Activated T-cell treated with anti-CD3 and anti-CD28 coated beads, Interleukin-2, amount 50 U/mL, for 72 hours (primary cell): ENCODE results near the gene MAGOHB. TPM values are rescaled to one million over a fixed set of nuclear protein-coding genes. Genes with fewer than 3 reads are reported as not detected.

Experiments used
- ATAC-seq, 2 donors: fragments of 150-1000 bp; cut with Tn5 transposase; replicated peaks in 1 of 2; 2 replicates each; pipeline ENCODE4 v1.10.0; 2021; ENCODE audit warnings: moderate library complexity in 2 of 2, mild to moderate bottlenecking in 1 of 2
- DNase-seq, 2 donors: peaks; one replicate each; pipeline ENCODE4 v3.0.0; 2021 to 2022; ENCODE audit warnings: mixed read lengths in 1 of 2
- H3K27ac Mint-ChIP-seq: one replicate; pipeline ENCODE4 v1.8.0; 2022; ENCODE audit warnings: mild to moderate bottlenecking, moderate library complexity, mixed read lengths
- H3K27me3 Mint-ChIP-seq: one replicate; pipeline ENCODE4 v1.8.0; 2022; ENCODE audit warnings: low read depth, mixed read lengths
- H3K36me3 Mint-ChIP-seq, 2 donors: one replicate each; pipeline ENCODE4 v1.8.0; 2022; ENCODE audit warnings: mixed read lengths in 2 of 2, mild to moderate bottlenecking in 1 of 2; ENCODE audit not compliant: insufficient read depth in 2 of 2
- H3K4me1 Mint-ChIP-seq: one replicate; pipeline ENCODE4 v1.8.0; 2022; ENCODE audit warnings: low read depth, mixed read lengths
- H3K4me3 Mint-ChIP-seq, 2 donors: one replicate each; pipeline ENCODE4 v1.8.0; 2022; ENCODE audit warnings: mild to moderate bottlenecking in 2 of 2, mixed read lengths in 2 of 2, moderate library complexity in 2 of 2
- H3K9me3 Mint-ChIP-seq, 2 donors: one replicate each; pipeline ENCODE4 v1.8.0; 2022; ENCODE audit warnings: mixed read lengths in 2 of 2
- total RNA-seq, 2 donors: library from RNA; stranded (reverse); gene quantifications; one replicate each; pipeline ENCODE4 v1.2.3, GENCODE V29; 2022

The MAGOHB gene
- total RNA-seq, 2 donors from 2014 or later: 42.7 to 52.5 TPM

GRCh38 chr12:10562306-10562933, 51.0 kb downstream of the MAGOHB start:
- H3K9me3 Mint-ChIP-seq: no peaks in the 10 kb centered on the region
- DNase-seq: peak in 1 of 2 donors; percentile 33
- H3K4me1 Mint-ChIP-seq: peaks cover 30% of the 10 kb centered on the region
- peaks cover 9% of the 10 kb centered on the region for H3K27me3 Mint-ChIP-seq
- no peak for ATAC-seq
- H3K27ac Mint-ChIP-seq: no peak overlapping the region
- H3K4me3 Mint-ChIP-seq: no peak overlapping the region
- H3K36me3 Mint-ChIP-seq: peaks cover 2 to 10% of the 10 kb centered on the region in 2 donors

GRCh38 chr12:10559244-10559643, 54.2 kb downstream of the MAGOHB start:
- peak overlapping the region; percentile 88 for H3K27ac Mint-ChIP-seq
- H3K36me3 Mint-ChIP-seq: peaks cover 6 to 18% of the 10 kb centered on the region in 2 donors
- H3K4me1 Mint-ChIP-seq: peaks cover 35% of the 10 kb centered on the region
- ATAC-seq: peak; percentile 27 to 36
- H3K9me3 Mint-ChIP-seq: no peaks in the 10 kb centered on the region
- peak overlapping the region; percentile 79 to 80 for H3K4me3 Mint-ChIP-seq
- peaks cover 13% of the 10 kb centered on the region for H3K27me3 Mint-ChIP-seq
- no peak for DNase-seq

GRCh38 chr12:10558789-10559188, 54.6 kb downstream of the MAGOHB start:
- Mint-ChIP-seq H3K36me3 (peaks cover 10 to 18% of the 10 kb centered on the region in 2 donors), H3K9me3 (no peaks in the 10 kb centered on the region), H3K4me1 (peaks cover 36% of the 10 kb centered on the region), H3K27ac (peak overlapping the region; percentile 79), H3K27me3 (peaks cover 13% of the 10 kb centered on the region), H3K4me3 (peak overlapping the region; percentile 55 to 68)
- ATAC-seq (no peak), DNase-seq (no peak)

- Mint-ChIP-seq H3K4me3 (peak overlapping the region; percentile 70 to 77), H3K27me3 (peaks cover 13% of the 10 kb centered on the region), H3K4me1 (peaks cover 36% of the 10 kb centered on the region), H3K27ac (peak overlapping the region; percentile 79), H3K36me3 (peaks cover 10 to 19% of the 10 kb centered on the region in 2 donors), H3K9me3 (no peaks in the 10 kb centered on the region)
- DNase-seq: no peak
- ATAC-seq: peak; percentile 44 to 66
These were observed 55.1 kb downstream of the MAGOHB start for GRCh38 chr12:10558301-10558700.

- no peaks in the 10 kb centered on the region for H3K9me3 Mint-ChIP-seq
- H3K36me3 Mint-ChIP-seq: peaks cover 10 to 17% of the 10 kb centered on the region in 2 donors
- ATAC-seq (no peak), DNase-seq (no peak)
- peaks cover 40% of the 10 kb centered on the region for H3K4me1 Mint-ChIP-seq
- peak overlapping the region; percentile 79 for H3K27ac Mint-ChIP-seq
- H3K4me3 Mint-ChIP-seq: peak overlapping the region; percentile 70 to 77
- H3K27me3 Mint-ChIP-seq: peaks cover 8% of the 10 kb centered on the region
These were observed 55.6 kb downstream of the MAGOHB start for GRCh38 chr12:10557766-10558165.

GRCh38 chr12:10557329-10557728, 56.1 kb downstream of the MAGOHB start:
- no peak for DNase-seq
- peaks cover 6% of the 10 kb centered on the region for H3K27me3 Mint-ChIP-seq
- no peaks in the 10 kb centered on the region for H3K9me3 Mint-ChIP-seq
- peaks cover 45% of the 10 kb centered on the region for H3K4me1 Mint-ChIP-seq
- peak overlapping the region; percentile 47 for H3K27ac Mint-ChIP-seq
- peaks cover 11 to 17% of the 10 kb centered on the region in 2 donors for H3K36me3 Mint-ChIP-seq
- H3K4me3 Mint-ChIP-seq: peak overlapping the region; percentile 70 to 77
- no peak for ATAC-seq

- H3K36me3 Mint-ChIP-seq: peaks cover 11 to 17% of the 10 kb centered on the region in 2 donors
- peak; percentile 21 to 59 for ATAC-seq
- H3K4me3 Mint-ChIP-seq: peak overlapping the region; percentile 80 to 88
- H3K4me1 Mint-ChIP-seq: peaks cover 40% of the 10 kb centered on the region
- H3K27me3 Mint-ChIP-seq: peaks cover 6% of the 10 kb centered on the region
- peak overlapping the region; percentile 39 for H3K27ac Mint-ChIP-seq
- no peaks in the 10 kb centered on the region for H3K9me3 Mint-ChIP-seq
- no peak for DNase-seq
These were observed 58.5 kb downstream of the MAGOHB start for GRCh38 chr12:10554756-10555481.

GRCh38 chr12:10554228-10554755, 59.1 kb downstream of the MAGOHB start:
- peak overlapping the region; percentile 80 to 88 for H3K4me3 Mint-ChIP-seq
- peaks cover 11 to 15% of the 10 kb centered on the region in 2 donors for H3K36me3 Mint-ChIP-seq
- H3K27me3 Mint-ChIP-seq: peaks cover 6% of the 10 kb centered on the region
- peak; percentile 30 to 56 for ATAC-seq
- H3K4me1 Mint-ChIP-seq: peaks cover 36% of the 10 kb centered on the region
- no peaks in the 10 kb centered on the region for H3K9me3 Mint-ChIP-seq
- DNase-seq: peak in 1 of 2 donors; percentile 35
- H3K27ac Mint-ChIP-seq: peak overlapping the region; percentile 85

Other genes with a start within 250 kb of the MAGOHB start
- gene KLRK1, start 223.6 kb downstream of the MAGOHB start, total RNA-seq: 10 to 100 TPM; 18.9 to 23.6 TPM
- gene KLRC4, start 203.9 kb downstream of the MAGOHB start, total RNA-seq: 1 to 10 TPM; 6.1 to 7.1 TPM
- 1 to 10 TPM; 2.5 to 2.8 TPM for gene KLRC3, start 193.0 kb downstream of the MAGOHB start, total RNA-seq
- 1 to 10 TPM; 1.4 to 1.9 TPM for gene KLRC2, start 177.6 kb downstream of the MAGOHB start, total RNA-seq
- 1 to 10 TPM; 3.1 to 9.0 TPM for gene KLRC1, start 160.2 kb downstream of the MAGOHB start, total RNA-seq
- 1 to 10 TPM in 1 of 2 donors, under 1 TPM in 1; 0.63 to 1.2 TPM for gene EIF2S3B, start 107.7 kb downstream of the MAGOHB start, total RNA-seq
- 1 to 10 TPM; 1.6 to 1.8 TPM for gene STYK1, start 60.4 kb upstream of the MAGOHB start, total RNA-seq
- gene YBX3, start 109.7 kb upstream of the MAGOHB start, total RNA-seq: 100 to 1,000 TPM; 108 to 132 TPM
- gene TAS2R7, start 189.0 kb upstream of the MAGOHB start, total RNA-seq: not detected
- gene TAS2R8, start 193.7 kb upstream of the MAGOHB start, total RNA-seq: not detected
- gene TAS2R9, start 196.6 kb upstream of the MAGOHB start, total RNA-seq: not detected
- under 1 TPM; 0.31 to 0.63 TPM for gene TAS2R10, start 212.7 kb upstream of the MAGOHB start, total RNA-seq
- 1 to 10 TPM; 2.1 to 3.0 TPM for gene PRR4, start 235.9 kb upstream of the MAGOHB start, total RNA-seq